GM19468 (cell line): ENCODE results near the gene WNT2.

ENCODE experiments used
- ATAC-seq: cut with Tn5 transposase; IDR thresholded peaks from one replicate; pipeline ENCODE4 v1.9.1; 2021; ENCODE audit warnings: mild to moderate bottlenecking, moderate library complexity, moderate number of reproducible peaks; ENCODE audit not compliant: unreplicated experiment; ENCODE audit errors: extremely low read depth

Gene WNT2

GRCh38 chr7:117322741-117323304 lies at the start of gene WNT2:
Gene WNT2 (minus strand): TSS chr7:117323058. CDS start chr7:117322989, 69 bp downstream.
- no peak for ATAC-seq

GRCh38 chr7:117372073-117372472 lies 49.2 kb upstream of the WNT2 start:
- ATAC-seq: no peak

- ATAC-seq: no peak
These were observed 41.7 kb upstream of the WNT2 start for GRCh38 chr7:117364339-117365080.

GRCh38 chr7:117362294-117362888 lies 39.5 kb upstream of the WNT2 start:
- no peak for ATAC-seq

- ATAC-seq: no peak
These were observed 27.2 kb upstream of the WNT2 start for GRCh38 chr7:117350027-117350426.

- ATAC-seq: no peak
These were observed 26.7 kb upstream of the WNT2 start for GRCh38 chr7:117349570-117349969.

- ATAC-seq: peak; percentile 67
These were observed 25.3 kb upstream of the WNT2 start for GRCh38 chr7:117347962-117348672.

- no peak for ATAC-seq
These were observed 24.6 kb upstream of the WNT2 start for GRCh38 chr7:117347480-117347879.

GRCh38 chr7:117346161-117346560 lies 23.3 kb upstream of the WNT2 start:
- no peak for ATAC-seq

- ATAC-seq: no peak
These were observed 15.2 kb upstream of the WNT2 start for GRCh38 chr7:117338020-117338419.

GRCh38 chr7:117333168-117333567 lies 10.3 kb upstream of the WNT2 start:
- ATAC-seq: no peak

- no peak for ATAC-seq
These were observed 9.2 kb upstream of the WNT2 start for GRCh38 chr7:117332031-117332430.

GRCh38 chr7:117325836-117326235 lies 3.0 kb upstream of the WNT2 start:
- no peak for ATAC-seq

GRCh38 chr7:117324960-117325359 lies 2.1 kb upstream of the WNT2 start:
- no peak for ATAC-seq

GRCh38 chr7:117323851-117324711 lies 1.2 kb upstream of the WNT2 start:
- ATAC-seq: no peak

GRCh38 chr7:117323305-117323850 lies 520 bp upstream of the WNT2 start:
- no peak for ATAC-seq

- ATAC-seq: no peak
These were observed 2.3 kb downstream of the WNT2 start for GRCh38 chr7:117320523-117320922.

- no peak for ATAC-seq
These were observed 3.7 kb downstream of the WNT2 start for GRCh38 chr7:117319181-117319580.

- ATAC-seq: no peak
These were observed 9.3 kb downstream of the WNT2 start for GRCh38 chr7:117313582-117313981.
